Sigmoid colon (tissue), 4 donors: ENCODE data around the gene NAT14.
A peak's percentile ranks its signal among the peaks of the same experiment; 100 is the strongest.

Source experiments
- EP300 ChIP-seq, 4 donors: sonication (generic); formaldehyde crosslinking; IDR thresholded peaks; one replicate each; pipeline ENCODE4 v1.6.1; 2017; ENCODE audit warnings: antibody characterized with exemption in 4 of 4
- POLR2A ChIP-seq, 2 donors: fragments of 450-650 bp; IDR thresholded peaks; one replicate each; pipeline ENCODE4 v1.6.1; 2016; ENCODE audit warnings: antibody characterized with exemption in 2 of 2, mild to moderate bottlenecking in 2 of 2, moderate library complexity in 2 of 2
- POLR2AphosphoS5 ChIP-seq, 4 donors: sonication (generic); formaldehyde crosslinking; IDR thresholded peaks; one replicate each; pipeline ENCODE4 v1.6.1; 2017; ENCODE audit warnings: antibody characterized with exemption in 4 of 4
- TF ChIP-seq, protein P1 (sequence below), 4 experiments: fragments of 450-650 bp in 3 of 4; fragments of 200-600 bp in 1 of 4; IDR thresholded peaks; one replicate each; pipeline ENCODE4 v1.5.1; 2016 to 2019; ENCODE audit warnings: antibody characterized with exemption in 4 of 4, mild to moderate bottlenecking in 3 of 4, moderate library complexity in 2 of 4

DNA sequence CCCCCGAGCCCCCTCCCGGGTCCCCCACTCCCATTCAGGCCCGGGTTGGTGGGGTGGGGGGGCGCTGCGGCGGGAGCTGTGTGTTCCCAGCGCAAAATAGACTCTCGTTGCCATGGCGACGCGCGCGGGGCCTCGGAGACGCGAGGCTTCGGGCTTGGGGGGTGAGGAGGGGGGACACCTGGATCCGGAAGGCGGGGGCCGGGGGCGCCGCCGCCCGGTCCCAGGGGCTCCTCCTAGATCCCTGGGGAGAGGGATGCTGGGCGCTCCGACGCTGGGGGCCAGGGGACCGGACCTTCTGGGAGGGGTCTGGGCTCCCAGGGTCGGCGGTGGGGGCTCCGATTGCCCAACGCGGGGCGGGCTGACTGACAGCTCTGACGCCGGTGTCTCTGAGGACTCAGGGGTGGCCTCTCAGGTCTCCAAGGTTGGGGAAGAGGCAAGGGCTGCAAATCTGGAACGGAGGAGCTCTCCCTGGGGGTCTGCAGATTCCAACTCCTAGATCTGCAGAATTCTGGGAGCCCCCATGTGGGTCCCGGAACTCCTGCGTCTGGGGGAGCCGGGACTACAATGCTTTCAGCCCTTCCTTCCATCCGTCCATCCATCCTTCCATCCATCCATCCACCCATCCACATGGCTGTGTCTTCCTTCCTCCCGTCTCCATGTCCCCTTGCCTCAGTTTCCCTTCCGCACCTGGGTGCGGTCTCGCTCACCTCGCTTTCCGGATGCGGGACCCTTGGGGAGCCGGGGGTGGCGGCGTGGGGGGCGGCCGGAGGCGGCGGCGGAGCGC, 32.8 kb upstream of the NAT14 start:
- TF ChIP-seq, protein P1, sequence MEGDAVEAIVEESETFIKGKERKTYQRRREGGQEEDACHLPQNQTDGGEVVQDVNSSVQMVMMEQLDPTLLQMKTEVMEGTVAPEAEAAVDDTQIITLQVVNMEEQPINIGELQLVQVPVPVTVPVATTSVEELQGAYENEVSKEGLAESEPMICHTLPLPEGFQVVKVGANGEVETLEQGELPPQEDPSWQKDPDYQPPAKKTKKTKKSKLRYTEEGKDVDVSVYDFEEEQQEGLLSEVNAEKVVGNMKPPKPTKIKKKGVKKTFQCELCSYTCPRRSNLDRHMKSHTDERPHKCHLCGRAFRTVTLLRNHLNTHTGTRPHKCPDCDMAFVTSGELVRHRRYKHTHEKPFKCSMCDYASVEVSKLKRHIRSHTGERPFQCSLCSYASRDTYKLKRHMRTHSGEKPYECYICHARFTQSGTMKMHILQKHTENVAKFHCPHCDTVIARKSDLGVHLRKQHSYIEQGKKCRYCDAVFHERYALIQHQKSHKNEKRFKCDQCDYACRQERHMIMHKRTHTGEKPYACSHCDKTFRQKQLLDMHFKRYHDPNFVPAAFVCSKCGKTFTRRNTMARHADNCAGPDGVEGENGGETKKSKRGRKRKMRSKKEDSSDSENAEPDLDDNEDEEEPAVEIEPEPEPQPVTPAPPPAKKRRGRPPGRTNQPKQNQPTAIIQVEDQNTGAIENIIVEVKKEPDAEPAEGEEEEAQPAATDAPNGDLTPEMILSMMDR (IDR thresholded peaks at IDR 0.05): no peak
- TF ChIP-seq POLR2AphosphoS5 (IDR thresholded peaks at IDR 0.05) (peak in 1 of 4 donors; percentile 18), POLR2A (IDR thresholded peaks at IDR 0.05) (no peak), EP300 (IDR thresholded peaks at IDR 0.05) (no peak)
